GM12875 (cell line): ENCODE measurements around the gene AICDA.
"Not testable (repeated sequence)": the region's sequence is repeated elsewhere in the genome, so short reads cannot be mapped to it uniquely, and the experiment has no call there.

Experiments
- H3K4me3 ChIP-seq: one replicate; pipeline ENCODE4 v1.5.1; 2011; ENCODE audit warnings: low read depth, low read length, control low read depth
- CTCF ChIP-seq: IDR thresholded peaks from 2 replicates; pipeline ENCODE4 v1.5.1; 2011; ENCODE audit warnings: low read depth, mild to moderate bottlenecking, control low read depth, inconsistent platforms, low read length, moderate library complexity, borderline replicate concordance; ENCODE audit not compliant: insufficient read depth

AICDA gene

GRCh38 chr12:8644345-8645248 is 31.9 kb upstream of the AICDA start:
- TF ChIP-seq CTCF = no peak
- H3K4me3 ChIP-seq = peak overlapping the region; percentile 1

- no peak for TF ChIP-seq CTCF
- H3K4me3 ChIP-seq = no peak overlapping the region
Measured at GRCh38 chr12:8642775-8643174, 30.1 kb upstream of the AICDA start.

GRCh38 chr12:8639936-8640335 is 27.3 kb upstream of the AICDA start:
- no peak overlapping the region for H3K4me3 ChIP-seq
- no peak for TF ChIP-seq CTCF

- H3K4me3 ChIP-seq = no peak overlapping the region
- no peak for TF ChIP-seq CTCF
Measured at GRCh38 chr12:8638951-8639350, 26.3 kb upstream of the AICDA start.

GRCh38 chr12:8637666-8638065 is 25.0 kb upstream of the AICDA start:
- H3K4me3 ChIP-seq = no peak overlapping the region
- no peak for TF ChIP-seq CTCF

GRCh38 chr12:8637244-8637643 is 24.6 kb upstream of the AICDA start:
- TF ChIP-seq CTCF = no peak
- H3K4me3 ChIP-seq = no peak overlapping the region

- no peak for TF ChIP-seq CTCF
- no peak overlapping the region for H3K4me3 ChIP-seq
Measured at GRCh38 chr12:8636581-8636980, 23.9 kb upstream of the AICDA start.

GRCh38 chr12:8636007-8636346 is 23.3 kb upstream of the AICDA start:
- not testable (repeated sequence) for H3K4me3 ChIP-seq

GRCh38 chr12:8635342-8636006 is 22.8 kb upstream of the AICDA start:
- not testable (repeated sequence) for H3K4me3 ChIP-seq
